NCI-H1436 (cell line): ENCODE measurements around the gene TMEM217.
"Not testable (repeated sequence)": the region's sequence is repeated elsewhere in the genome, so short reads cannot be mapped to it uniquely, and the experiment has no call there.

Experiments used
- DNase-seq: peaks from one replicate; lab custom pipeline; 2025; lab: John Stamatoyannopoulos, UW

The TMEM217 gene

DNA sequence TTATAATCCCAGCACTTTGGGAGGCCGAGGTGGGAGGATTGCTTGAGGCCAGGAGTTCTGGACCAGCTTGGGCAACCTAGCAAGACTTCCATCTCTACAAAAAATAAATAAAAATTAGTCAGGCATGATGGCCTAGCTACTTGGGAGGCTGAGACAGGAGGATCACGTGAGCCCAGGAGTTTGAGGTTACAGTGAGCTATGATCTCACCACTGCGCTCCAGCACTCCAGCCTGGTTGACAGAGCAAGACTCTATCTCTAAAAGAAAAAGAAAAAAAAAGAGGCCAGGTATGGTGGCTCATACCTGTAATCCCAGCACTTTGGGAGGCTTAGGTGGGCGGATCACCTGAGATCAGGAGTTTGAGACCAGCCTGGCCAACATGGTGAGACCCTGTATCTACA, 77.3 kb downstream of the TMEM217 start:
- not testable (repeated sequence) for DNase-seq

DNA sequence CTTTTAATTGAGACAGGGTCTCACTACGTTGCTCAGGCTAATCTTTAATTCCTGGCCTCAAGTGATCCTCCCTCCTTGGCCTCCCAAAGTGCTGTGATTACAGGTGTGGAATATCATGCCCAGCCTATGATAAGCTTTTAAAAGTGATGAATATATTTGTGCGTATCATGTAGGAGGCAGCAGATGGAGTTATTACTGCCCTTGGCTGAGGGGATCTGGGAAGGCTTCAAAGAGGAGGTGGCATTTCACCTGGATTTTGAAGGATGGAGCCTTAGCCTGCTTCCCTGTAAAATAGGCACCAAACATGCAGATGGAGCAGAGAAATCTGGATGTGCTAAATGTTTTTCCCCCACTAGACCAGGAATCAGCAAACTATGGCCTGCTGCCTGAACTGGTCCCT, 77.9 kb downstream of the TMEM217 start:
- DNase-seq = no peak

DNA sequence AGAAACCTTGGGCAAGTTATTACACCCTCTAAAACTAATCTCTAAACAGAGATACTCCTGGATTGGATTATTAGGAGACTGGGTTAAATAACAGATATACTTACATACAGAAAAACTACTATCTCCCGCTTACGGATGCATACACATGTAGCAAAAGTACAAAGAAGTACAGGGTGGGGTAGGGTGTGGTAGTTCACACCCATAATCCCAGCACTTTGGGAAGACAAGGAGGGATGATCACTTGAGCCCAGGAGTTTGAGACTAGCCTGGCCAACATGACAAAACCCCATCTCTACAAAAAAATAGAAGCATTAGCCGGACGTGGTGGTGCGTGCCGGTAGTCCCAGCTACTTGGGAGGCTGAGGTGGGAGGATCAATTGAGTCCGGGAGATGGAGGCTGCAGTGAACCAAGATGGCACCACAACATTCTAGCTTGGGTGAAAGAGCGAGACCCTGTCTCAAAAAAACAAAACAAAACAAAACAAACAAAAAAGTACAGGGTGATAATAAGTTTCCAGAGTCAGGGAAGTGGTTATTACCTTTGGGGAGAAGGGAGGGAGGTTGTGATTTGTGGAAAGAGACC, 79.9 kb downstream of the TMEM217 start:
- no peak for DNase-seq

DNA sequence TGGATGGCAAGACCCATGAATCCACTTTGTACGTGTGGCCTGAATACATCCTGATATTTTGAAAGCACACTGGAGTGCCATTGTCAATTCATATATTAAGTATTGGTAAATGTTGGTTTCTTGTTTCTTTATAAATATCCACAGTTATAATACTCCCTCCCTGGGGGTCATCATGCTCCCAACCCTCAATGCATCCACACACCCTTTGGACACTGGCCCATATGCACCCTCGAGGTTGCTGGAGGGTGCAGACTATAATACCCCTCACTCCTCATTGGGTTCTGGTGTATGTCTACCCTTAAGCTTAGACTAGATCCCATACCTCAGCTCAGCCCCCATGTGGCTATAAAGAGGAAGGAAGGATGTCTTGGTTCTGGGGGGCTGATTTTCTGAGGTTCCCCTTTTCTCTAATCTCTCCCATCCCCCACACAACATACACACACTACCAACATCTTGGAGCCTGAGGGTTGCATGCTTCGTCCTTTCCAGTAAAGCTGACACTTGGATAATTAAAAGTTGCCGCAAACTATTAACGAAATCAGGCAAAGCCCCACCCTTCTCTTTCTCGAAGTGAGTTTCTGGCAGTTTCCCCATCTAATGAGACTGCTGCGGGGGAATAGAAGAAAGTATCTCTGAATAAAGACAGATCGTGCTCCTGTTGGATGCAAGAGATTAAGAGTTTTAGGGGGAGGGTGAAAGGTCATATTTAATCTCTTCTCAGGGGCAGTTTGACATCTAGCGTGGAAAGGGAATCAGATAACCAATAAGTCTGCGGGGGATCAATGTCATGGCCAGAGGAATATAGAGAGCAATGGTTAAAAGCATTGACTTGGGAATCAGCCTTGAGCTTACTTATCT, 80.6 kb downstream of the TMEM217 start:
- no peak for DNase-seq

DNA sequence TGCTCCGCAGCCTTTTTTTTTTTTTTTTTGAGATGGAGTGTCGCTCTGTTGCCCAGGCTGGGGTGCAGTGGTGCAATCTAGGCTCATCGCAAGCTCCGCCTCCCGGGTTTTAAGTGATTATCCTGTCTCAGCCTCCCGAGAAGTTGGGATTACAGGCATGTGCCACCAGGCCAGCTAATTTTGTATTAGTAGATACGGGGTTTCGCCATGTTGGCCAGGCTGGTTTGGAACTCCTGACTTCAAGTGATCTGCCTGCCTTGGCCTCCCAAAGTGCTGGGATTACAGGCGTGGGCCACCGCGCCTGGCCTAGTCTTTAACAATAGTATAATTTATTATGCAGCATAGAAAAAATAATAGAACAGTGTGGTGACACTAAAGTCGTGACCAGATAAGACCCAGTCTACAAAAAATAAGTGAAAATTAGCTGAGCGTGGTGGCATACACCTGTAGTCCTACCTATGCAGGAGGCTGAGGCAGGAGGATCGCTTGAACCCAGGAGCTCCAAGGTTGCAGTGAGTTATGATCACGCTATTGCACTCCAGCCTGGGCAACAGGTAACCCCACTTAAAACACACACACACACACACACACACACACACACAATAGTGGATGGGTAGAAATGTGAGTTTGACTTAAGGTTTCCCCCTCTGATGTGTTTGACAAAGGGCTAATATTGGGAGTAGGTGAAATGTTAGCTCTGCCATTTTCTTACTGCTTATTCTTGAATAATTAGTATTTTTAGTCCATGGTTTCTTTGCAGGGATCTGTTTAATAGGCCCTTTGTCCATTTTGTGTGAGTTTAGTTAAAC, 81.5 kb downstream of the TMEM217 start:
- no peak for DNase-seq

DNA sequence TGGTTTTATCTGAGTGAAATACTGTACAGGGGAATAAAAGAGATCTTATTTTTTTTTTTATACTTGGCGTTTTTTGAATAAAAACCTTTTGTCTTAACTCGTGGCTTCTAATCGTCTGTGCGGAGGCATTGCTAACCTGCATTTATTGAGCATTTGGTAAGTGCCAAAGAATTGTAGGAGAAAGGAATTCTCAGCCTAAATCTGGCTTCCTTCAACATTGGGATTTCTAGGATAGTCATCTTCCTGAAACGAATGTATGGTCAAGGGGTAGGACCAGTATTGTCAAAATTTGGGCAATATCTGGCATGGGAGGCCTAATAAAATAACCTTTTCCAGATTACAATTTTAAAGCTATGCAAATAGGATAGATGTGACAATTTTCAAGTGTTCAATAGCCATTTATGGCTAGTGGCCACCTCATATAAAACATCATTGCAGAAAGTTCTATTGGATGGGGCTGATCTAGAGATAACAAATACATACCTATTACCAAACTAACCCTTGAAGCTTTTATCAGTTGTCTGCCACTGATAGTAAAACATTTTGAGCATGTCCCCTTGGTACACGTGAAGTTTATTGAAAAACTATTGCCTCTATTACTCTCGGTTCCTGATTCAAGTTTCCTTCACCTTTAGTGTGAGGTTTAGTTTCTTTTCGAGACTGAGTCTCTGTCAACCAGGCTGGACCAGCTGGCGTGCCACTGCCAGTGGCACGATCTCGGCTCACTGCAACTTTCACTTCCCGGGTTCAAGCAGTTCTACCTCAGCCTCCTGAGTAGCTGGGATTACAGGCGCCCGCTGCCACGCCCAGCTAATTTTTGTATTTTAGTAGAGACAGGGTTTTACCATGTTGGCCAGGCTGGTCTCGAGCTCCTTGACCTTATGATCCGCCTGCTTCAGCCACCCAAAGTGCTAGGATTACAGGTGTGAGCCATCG, 82.3 kb downstream of the TMEM217 start:
- DNase-seq = no peak

DNA sequence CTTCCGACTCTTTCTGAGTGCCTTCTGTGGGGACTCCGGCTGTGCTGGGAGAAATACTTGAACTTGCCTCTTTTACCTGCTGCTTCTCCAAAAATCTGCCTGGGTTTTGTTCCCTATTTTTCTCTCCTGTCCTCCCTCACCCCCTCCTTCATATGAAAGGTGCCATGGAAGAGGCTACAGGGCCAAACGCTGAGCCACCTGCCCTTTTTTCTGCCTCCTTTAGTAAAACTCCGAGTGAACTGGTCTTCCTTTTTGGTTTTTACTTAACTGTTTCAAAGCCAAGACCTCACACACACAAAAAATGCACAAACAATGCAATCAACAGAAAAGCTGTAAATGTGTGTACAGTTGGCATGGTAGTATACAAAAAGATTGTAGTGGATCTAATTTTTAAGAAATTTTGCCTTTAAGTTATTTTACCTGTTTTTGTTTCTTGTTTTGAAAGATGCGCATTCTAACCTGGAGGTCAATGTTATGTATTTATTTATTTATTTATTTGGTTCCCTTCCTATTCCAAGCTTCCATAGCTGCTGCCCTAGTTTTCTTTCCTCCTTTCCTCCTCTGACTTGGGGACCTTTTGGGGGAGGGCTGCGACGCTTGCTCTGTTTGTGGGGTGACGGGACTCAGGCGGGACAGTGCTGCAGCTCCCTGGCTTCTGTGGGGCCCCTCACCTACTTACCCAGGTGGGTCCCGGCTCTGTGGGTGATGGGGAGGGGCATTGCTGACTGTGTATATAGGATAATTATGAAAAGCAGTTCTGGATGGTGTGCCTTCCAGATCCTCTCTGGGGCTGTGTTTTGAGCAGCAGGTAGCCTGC, 83.2 kb downstream of the TMEM217 start:
- DNase-seq = no peak

DNA sequence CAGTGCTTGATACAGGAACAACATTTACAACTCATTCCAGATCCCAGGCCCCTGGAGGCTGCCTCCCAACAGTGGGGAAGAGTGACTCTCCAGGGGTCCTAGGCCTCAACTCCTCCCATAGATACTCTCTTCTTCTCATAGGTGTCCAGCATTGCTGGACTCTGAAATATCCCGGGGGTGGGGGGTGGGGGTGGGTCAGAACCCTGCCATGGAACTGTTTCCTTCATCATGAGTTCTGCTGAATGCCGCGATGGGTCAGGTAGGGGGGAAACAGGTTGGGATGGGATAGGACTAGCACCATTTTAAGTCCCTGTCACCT, 83.8 kb downstream of the TMEM217 start:
- no peak for DNase-seq

DNA sequence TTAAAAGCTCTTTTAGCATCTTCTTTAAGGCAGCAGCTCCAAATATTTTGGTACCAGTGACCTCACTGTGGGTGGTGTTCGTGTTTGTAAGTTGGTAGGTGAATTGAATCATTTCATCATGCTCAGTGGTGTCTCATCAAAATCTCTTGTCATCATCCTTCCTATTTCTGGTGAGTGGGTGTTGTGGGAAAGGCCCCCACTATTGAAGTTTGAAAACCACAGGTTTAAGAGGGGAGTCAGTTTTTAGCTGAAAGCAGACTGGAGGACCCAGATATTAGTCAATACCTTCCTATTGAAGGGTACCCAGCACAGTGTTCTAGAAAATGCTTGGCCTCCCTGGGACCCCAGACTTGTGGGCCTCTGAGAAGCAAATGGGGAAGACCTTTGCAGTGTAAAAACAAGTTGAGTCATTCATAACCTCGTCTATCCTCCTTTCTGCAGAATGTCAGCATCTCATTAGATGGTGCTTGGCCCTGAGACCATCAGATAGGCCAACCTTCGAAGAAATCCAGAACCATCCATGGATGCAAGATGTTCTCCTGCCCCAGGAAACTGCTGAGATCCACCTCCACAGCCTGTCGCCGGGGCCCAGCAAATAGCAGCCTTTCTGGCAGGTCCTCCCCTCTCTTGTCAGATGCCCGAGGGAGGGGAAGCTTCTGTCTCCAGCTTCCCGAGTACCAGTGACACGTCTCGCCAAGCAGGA, 84.3 kb downstream of the TMEM217 start:
- DNase-seq = no peak

DNA sequence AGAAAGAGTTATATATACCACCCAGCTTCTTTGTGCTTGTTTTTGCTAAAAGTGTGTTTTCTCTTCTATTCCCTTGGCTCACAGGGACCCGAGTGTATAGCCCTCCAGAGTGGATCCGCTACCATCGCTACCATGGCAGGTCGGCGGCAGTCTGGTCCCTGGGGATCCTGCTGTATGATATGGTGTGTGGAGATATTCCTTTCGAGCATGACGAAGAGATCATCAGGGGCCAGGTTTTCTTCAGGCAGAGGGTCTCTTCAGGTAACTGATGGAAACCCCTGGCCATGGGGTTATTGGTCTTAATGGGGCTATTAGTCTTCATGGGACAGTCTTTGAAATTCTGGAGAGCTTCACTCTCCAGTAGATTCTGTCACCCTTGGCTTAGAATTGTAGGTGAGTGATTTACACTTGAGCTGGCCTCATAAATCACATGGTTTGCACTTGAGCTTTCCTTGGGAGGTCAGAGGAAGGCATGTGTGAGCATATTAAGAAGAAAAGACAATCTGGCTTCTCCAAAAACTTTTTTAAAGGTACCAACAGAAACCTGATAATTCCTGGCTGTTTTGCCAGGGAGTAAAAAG, 84.9 kb downstream of the TMEM217 start:
- DNase-seq = no peak

DNA sequence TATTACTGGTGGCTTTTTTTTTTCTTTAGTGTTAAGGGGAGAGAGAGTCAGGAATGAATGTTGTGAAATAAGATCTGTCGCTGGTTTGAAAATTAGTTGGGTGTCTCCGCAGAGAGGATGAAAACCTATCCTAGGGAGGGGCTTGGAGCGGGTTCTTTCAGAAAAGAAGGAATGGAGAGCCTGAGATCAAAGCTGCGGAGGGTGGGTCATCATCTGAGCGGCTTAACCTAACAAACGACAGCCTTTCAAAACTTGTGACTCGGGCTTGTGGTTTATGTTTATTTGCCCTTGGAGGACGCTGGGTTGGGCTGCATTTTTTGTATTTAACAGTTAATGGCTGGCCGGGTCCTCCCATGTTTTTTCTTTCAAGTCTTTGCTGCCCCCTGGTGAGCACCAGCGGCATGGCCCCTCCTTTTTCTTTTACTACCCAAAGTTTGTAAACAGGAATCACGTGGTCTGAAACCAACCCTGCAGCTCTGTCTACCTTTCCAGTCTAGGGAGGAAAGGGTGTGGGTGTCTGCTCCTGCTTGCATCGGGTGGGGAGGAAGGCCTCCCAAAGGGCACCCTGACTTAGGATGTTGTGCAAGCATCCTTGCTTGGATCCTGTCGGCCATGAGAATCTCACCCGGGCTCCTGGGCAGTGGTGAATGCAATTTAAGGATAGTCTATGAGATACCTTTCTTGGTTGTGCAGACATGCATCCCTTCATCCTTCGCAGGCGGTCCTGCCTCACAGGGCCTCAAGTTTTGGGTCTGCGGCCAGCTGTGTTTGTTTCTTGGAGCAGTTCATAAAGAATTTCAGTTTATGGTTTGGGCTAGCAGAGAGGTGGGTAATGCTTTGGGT, 85.8 kb downstream of the TMEM217 start:
- DNase-seq = peak; percentile 77

DNA sequence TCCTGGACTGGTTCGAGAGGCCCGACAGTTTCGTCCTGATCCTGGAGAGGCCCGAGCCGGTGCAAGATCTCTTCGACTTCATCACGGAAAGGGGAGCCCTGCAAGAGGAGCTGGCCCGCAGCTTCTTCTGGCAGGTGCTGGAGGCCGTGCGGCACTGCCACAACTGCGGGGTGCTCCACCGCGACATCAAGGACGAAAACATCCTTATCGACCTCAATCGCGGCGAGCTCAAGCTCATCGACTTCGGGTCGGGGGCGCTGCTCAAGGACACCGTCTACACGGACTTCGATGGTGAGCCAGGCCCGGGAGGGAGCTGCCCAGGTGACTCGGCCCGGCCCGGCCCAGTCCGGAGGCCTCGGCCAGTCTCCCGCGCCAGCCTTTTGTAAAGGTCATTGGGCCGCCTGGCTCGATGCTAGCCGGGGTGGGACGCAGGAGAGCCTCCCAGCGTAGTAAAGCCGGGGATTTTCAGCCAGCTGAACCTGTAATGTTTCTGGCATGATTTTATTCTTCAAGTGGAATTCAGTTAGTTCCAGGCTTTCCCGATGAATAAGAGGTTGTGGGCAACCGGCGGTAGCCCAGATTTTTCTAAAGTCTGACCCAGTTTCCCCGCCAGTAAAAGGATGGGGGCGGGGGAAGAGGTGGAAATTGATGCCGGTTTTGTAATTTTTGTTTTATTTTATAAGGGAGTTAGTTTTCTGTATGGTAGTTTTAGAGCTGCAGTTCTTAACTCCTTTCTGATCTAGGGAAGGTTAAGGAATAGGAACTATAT, 86.6 kb downstream of the TMEM217 start:
- DNase-seq = no peak

DNA sequence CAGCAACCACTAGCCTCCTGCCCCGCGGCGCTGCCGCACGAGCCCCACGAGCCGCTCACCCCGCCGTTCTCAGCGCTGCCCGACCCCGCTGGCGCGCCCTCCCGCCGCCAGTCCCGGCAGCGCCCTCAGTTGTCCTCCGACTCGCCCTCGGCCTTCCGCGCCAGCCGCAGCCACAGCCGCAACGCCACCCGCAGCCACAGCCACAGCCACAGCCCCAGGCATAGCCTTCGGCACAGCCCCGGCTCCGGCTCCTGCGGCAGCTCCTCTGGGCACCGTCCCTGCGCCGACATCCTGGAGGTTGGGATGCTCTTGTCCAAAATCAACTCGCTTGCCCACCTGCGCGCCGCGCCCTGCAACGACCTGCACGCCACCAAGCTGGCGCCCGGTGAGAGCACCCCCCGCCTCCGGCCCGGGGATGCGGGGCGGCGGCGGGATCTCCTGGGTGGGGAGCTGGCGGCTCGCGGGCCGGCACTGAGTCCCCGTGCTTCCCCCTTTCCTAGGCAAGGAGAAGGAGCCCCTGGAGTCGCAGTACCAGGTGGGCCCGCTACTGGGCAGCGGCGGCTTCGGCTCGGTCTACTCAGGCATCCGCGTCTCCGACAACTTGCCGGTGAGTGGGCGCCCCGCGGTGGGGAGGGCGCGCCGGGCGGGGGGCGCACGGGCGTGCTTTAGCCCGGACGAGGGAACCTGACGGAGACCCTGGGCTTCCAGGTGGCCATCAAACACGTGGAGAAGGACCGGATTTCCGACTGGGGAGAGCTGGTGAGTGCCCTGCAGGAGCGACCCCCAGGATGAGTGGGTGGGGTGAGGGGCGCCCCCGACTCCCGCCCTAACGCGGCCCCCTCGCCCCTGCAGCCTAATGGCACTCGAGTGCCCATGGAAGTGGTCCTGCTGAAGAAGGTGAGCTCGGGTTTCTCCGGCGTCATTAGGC, 87.4 kb downstream of the TMEM217 start:
- DNase-seq = peak; percentile 35

DNA sequence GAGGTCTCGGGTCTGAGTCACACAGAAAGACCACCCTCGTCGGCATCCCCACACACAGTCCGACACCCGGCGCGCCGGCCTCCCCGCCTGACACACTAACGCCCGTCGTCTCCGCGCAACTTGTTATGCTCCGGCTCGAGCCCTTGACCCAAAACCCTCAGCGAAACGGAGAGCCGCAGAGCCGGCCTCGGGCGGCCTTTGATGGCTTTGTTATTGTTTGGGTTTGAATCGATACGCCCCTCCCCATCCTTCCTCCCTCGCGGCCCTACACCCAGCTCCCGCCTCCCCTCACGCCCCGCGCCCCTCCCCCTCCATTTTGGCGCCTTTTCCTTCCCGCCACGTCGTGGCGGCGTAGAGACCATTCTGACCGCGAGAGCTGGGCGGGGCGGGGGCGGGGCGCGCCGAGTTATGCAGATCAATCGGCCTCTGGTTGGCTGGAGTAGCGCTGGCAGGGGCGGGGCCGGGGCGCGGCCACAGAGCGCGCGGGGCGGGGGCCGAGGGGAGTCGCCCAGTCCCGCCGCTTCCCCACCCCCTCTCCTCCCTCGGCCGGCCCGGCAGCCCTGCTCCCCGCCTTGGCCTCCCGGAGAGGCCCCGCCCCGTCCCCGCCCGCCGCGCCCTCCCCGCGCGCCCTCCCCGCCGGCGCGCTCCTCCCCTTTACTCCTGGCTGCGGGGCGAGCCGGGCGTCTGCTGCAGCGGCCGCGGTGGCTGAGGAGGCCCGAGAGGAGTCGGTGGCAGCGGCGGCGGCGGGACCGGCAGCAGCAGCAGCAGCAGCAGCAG, 88.3 kb downstream of the TMEM217 start, which contains the start of gene PIM1:
TSS of gene PIM1 (plus strand) at position 657 of the 777 bp plus-strand sequence. CDS start 424 bp downstream, outside the sequence.
- peak; percentile 96 for DNase-seq

DNA sequence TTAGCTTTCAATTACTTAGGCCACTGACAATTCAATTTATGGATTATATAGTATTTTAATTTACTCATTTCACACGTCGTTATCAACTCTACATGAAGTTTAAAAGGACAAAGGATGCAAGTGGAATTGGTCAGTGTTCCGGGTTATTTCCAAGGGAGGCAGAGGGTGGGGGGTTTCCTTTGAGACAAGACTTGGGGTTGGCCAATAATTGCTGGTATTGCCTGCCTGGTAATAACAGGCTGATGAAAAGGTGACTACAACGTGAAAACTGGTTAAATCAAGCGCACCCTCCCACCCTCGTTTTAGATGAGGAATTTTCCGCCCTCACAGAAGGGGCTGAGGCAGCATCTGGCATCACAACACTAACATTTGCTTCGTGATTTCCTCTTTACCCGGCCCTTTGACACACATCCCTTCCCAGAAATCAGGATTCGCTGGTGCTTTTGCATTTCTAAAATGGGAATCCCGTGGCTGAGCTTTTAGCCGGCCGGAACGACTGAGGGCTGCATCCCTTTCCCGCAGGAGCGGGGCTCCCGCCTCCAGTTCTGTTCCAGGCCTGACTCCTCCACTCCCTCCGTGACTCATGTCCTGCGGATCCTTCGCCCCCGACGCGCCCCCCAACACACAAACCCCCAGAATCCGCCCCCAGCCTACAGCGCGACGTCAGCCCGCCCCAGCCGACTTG, 89.0 kb downstream of the TMEM217 start:
- no peak for DNase-seq
